OCI-LY1 (cell line): ENCODE results near the gene RRM2.

Experiments
- H2AFZ ChIP-seq: fragments of 200-600 bp; sonication (generic), shearing (Covaris generic); 2 replicates; pipeline ENCODE4 v1.6.0; 2014; ENCODE audit warnings: antibody characterized with exemption, mild to moderate bottlenecking, low read length
- H3F3A ChIP-seq: fragments of 200-600 bp; sonication (generic), shearing (Covaris generic); 2 replicates; pipeline ENCODE4 v1.6.0; 2014; ENCODE audit warnings: mild to moderate bottlenecking, antibody characterized with exemption, low read length, moderate library complexity; ENCODE audit not compliant: insufficient read depth
- H3K27ac ChIP-seq: fragments of 200-600 bp; sonication (generic); 2 replicates; pipeline ENCODE4 v1.5.1; 2014; ENCODE audit warnings: low read length, mixed run types, mild to moderate bottlenecking, low read depth; ENCODE audit not compliant: poor library complexity, severe bottlenecking
- H3K27me3 ChIP-seq: fragments of 200-600 bp; sonication (generic); 2 replicates; pipeline ENCODE4 v1.6.0; 2014; ENCODE audit warnings: antibody characterized with exemption, mild to moderate bottlenecking, low read length, moderate library complexity; ENCODE audit not compliant: insufficient read depth
- H3K36me3 ChIP-seq: fragments of 200-600 bp; sonication (generic); 2 replicates; pipeline ENCODE4 v1.6.1; 2014; ENCODE audit warnings: mild to moderate bottlenecking, antibody characterized with exemption, low read length, moderate library complexity, mixed read lengths; ENCODE audit not compliant: insufficient read depth
- H3K4me1 ChIP-seq: fragments of 200-600 bp; sonication (generic); 2 replicates; pipeline ENCODE4 v1.5.1; 2014; ENCODE audit warnings: mild to moderate bottlenecking, low read length, moderate library complexity; ENCODE audit not compliant: insufficient read depth, severe bottlenecking
- H3K4me2 ChIP-seq: fragments of 200-600 bp; sonication (generic), shearing (Covaris generic); 2 replicates; pipeline ENCODE4 v1.6.1; 2014; ENCODE audit warnings: low read length
- H3K4me3 ChIP-seq: fragments of 200-600 bp; sonication (generic); 2 replicates; pipeline ENCODE4 v1.5.1; 2014; ENCODE audit warnings: low read length, low read depth, mild to moderate bottlenecking, mixed read lengths; ENCODE audit not compliant: poor library complexity, severe bottlenecking
- H3K79me2 ChIP-seq: fragments of 200-600 bp; shearing (Covaris generic); 2 replicates; pipeline ENCODE4 v1.6.1; 2016; ENCODE audit warnings: mixed run types, low read length, mixed read lengths; ENCODE audit not compliant: insufficient read depth
- H3K9ac ChIP-seq: fragments of 200-600 bp; sonication (generic), shearing (Covaris generic); 2 replicates; pipeline ENCODE4 v1.6.1; 2014; ENCODE audit warnings: mild to moderate bottlenecking, low read length, mixed read lengths
- H3K9me2 ChIP-seq: fragments of 200-600 bp; sonication (generic), shearing (Covaris generic); 2 replicates; pipeline ENCODE4 v1.6.1; 2014; ENCODE audit warnings: low read depth, mild to moderate bottlenecking, low read length, mixed read lengths
- H3K9me3 ChIP-seq: fragments of 200-600 bp; shearing (Covaris generic); 2 replicates; pipeline ENCODE4 v1.6.1; 2014; ENCODE audit warnings: low read length, mixed read lengths
- H4K20me1 ChIP-seq: fragments of 200-600 bp; sonication (generic), shearing (Covaris generic); 2 replicates; pipeline ENCODE4 v1.6.0; 2016; ENCODE audit warnings: mild to moderate bottlenecking, low read length; ENCODE audit not compliant: insufficient read depth
- EZH2 ChIP-seq: fragments of 200-600 bp; sonication (generic), shearing (Covaris generic); IDR thresholded peaks from 2 replicates; pipeline ENCODE4 v1.8.0; 2017; ENCODE audit warnings: borderline replicate concordance, mixed run types, mild to moderate bottlenecking, antibody characterized with exemption, low read length, moderate library complexity, mixed read lengths
- TF ChIP-seq, protein P1 (sequence below): fragments of 200-600 bp; sonication (generic), shearing (Covaris generic); IDR thresholded peaks from 2 replicates; pipeline ENCODE4 v1.5.1; 2017; ENCODE audit warnings: mild to moderate bottlenecking, antibody characterized with exemption, low read length, moderate library complexity, mixed read lengths

The RRM2 gene

DNA sequence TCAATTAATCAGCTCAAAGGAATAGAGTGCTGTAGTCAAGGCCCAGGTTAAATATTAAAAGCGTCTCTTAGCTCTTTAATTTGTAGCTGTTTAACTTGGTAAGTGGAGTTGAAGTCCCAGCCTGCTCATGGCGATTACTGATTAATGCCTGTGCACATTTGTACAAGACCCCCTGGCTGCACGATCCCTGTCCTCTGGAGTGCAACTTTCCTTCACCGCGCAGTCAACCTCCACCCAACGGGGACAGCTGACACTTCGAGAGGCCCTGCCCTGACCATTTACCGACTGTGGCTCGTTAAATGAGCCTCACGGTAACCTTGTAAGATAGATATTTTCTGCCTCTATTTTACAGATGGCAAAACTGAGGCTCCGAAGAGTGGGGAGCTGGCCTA, 36.9 kb upstream of the RRM2 start:
- no peak for TF ChIP-seq EZH2
- TF ChIP-seq, protein P1, sequence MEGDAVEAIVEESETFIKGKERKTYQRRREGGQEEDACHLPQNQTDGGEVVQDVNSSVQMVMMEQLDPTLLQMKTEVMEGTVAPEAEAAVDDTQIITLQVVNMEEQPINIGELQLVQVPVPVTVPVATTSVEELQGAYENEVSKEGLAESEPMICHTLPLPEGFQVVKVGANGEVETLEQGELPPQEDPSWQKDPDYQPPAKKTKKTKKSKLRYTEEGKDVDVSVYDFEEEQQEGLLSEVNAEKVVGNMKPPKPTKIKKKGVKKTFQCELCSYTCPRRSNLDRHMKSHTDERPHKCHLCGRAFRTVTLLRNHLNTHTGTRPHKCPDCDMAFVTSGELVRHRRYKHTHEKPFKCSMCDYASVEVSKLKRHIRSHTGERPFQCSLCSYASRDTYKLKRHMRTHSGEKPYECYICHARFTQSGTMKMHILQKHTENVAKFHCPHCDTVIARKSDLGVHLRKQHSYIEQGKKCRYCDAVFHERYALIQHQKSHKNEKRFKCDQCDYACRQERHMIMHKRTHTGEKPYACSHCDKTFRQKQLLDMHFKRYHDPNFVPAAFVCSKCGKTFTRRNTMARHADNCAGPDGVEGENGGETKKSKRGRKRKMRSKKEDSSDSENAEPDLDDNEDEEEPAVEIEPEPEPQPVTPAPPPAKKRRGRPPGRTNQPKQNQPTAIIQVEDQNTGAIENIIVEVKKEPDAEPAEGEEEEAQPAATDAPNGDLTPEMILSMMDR = no peak
- Histone ChIP-seq H3K27ac (no peak overlapping the region), H4K20me1 (no peaks in the 10 kb centered on the region), H3K4me2 (no peak overlapping the region), H3K27me3 (peaks cover 8% of the 10 kb centered on the region; the same call in 1 of the 2 replicates), H3K36me3 (no peaks in the 10 kb centered on the region), H3K79me2 (no peaks in the 10 kb centered on the region), H3K9ac (no peak overlapping the region), H3K9me2 (no peaks in the 10 kb centered on the region), H3K9me3 (no peaks in the 10 kb centered on the region), H3K4me3 (no peak overlapping the region), H3K4me1 (peaks cover 31% of the 10 kb centered on the region), H2AFZ (no peak overlapping the region), H3F3A (no peaks in the 10 kb centered on the region)

DNA sequence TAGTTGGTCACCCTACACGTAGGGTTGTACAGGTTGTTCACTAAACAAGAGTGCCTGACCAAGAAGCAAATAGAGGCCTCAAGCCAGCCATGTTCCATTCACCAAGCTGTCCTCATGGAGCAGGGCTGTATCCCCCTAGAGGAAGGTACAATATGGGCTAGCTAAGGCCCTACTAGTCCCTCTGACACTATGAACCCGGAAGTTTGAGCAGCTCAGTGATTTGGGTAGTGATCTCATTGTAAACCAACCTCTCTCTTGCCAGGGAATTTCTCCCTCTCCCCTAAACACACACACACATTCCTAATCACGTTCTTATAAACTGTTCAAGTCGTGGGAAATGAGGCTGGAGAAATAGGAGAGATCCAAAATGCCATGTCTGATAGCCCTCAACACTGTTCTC, 35.6 kb upstream of the RRM2 start:
- H3K4me2 ChIP-seq = no peak overlapping the region

DNA sequence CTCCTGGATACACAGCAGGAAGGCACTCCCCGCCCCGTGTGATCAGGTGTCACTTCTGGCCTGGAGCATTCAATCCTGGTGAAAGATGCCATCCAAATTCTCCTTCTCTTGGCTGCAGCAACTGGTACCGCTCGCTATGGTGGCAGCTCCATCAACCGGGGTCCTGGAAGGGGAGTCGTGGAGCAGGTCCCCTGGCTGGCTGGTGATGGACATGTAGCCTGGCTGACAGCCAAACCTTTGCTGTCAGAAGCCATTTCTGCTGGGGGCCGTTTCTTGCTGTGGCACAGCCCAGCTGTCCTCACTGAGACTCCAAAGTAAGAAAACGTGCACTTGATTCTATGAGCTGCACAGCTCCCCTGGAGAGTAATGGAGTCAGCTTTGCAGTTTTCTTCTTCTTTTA, 35.2 kb upstream of the RRM2 start:
- Histone ChIP-seq H3K4me2 (no peak overlapping the region), H3K27me3 (peaks cover 9% of the 10 kb centered on the region; the same call in 1 of the 2 replicates), H3K79me2 (no peaks in the 10 kb centered on the region), H3F3A (no peaks in the 10 kb centered on the region), H3K4me1 (peaks cover 14% of the 10 kb centered on the region), H2AFZ (no peak overlapping the region), H3K36me3 (no peaks in the 10 kb centered on the region), H3K4me3 (no peak overlapping the region), H3K9me3 (no peaks in the 10 kb centered on the region), H4K20me1 (no peaks in the 10 kb centered on the region), H3K9me2 (no peaks in the 10 kb centered on the region), H3K9ac (no peak overlapping the region), H3K27ac (no peak overlapping the region)
- no peak for TF ChIP-seq EZH2
- TF ChIP-seq, protein P1 = no peak

More for the DNA sequence above, 35.6 kb upstream of the RRM2 start:
- Histone ChIP-seq H3K79me2 (no peaks in the 10 kb centered on the region), H3K4me3 (no peak overlapping the region), H4K20me1 (no peaks in the 10 kb centered on the region), H3F3A (no peaks in the 10 kb centered on the region), H3K36me3 (no peaks in the 10 kb centered on the region), H3K9me2 (no peaks in the 10 kb centered on the region), H2AFZ (no peak overlapping the region), H3K27me3 (0 out of 2 replicates have a peak, but pooled peaks cover 8% of the 10 kb centered on the region), H3K27ac (no peak overlapping the region), H3K9ac (no peak overlapping the region), H3K9me3 (no peaks in the 10 kb centered on the region), H3K4me1 (peaks cover 18% of the 10 kb centered on the region)
- TF ChIP-seq EZH2 = no peak

DNA sequence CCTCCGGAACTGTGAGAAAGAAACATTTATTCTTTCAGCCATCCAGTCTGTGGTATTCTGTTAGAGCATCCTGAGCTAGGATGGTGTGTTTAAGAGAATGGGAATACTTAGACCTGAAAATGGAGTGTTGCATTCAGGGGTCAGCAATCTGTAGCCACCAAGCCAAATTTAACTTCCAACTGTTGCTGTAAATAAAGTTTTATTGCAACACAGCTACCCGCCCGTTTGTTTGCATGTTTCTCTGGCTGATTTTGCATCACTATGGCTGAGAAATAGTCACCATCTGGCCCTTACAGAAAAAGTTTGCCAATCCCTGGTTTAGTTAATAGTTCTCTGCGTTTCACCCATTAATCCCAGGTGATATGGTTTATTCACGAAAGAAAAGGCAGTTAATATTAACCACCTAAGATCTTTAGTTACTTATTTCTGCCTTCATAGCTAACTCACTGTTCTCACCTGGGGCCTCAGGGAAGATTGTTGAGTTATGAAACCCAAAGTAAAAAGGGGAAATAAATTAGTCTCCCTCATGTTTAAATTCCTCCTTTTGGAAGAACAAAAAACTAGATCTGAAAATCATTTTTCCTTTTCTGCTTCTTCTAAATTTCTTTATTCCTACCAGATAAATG, 32.9 kb upstream of the RRM2 start:
- H3K9ac ChIP-seq = no peak overlapping the region
- H4K20me1 ChIP-seq = no peaks in the 10 kb centered on the region
- H3K36me3 ChIP-seq = no peaks in the 10 kb centered on the region
- H3K4me1 ChIP-seq = no peaks in the 10 kb centered on the region
- H3K27me3 ChIP-seq = peaks cover 13% of the 10 kb centered on the region; the same call in 1 of the 2 replicates
- H3K79me2 ChIP-seq = no peaks in the 10 kb centered on the region
- TF ChIP-seq, protein P1 = no peak
- TF ChIP-seq EZH2 = no peak
- H3F3A ChIP-seq = no peaks in the 10 kb centered on the region
- no peak overlapping the region for H3K4me2 ChIP-seq
- H3K9me2 ChIP-seq = no peaks in the 10 kb centered on the region
- H3K9me3 ChIP-seq = 0 out of 2 replicates have a peak, but pooled peaks cover 3% of the 10 kb centered on the region
- H3K4me3 ChIP-seq = no peak overlapping the region
- H2AFZ ChIP-seq = no peak overlapping the region
- H3K27ac ChIP-seq = no peak overlapping the region
